Body of pancreas (tissue), 4 donors: ENCODE results near the gene JPH3. TPM values are rescaled to one million over a fixed set of nuclear protein-coding genes. Genes with fewer than 3 reads are reported as not detected.

ENCODE experiments used
- ATAC-seq: fragments of 150-250 bp; one replicate; pipeline ENCODE4 v1.9.1; 2016
- DNase-seq, 4 donors: peaks; one replicate each; pipeline ENCODE4 v3.0.0-alpha.2; 2019
- H3K27ac ChIP-seq, 4 donors: fragments of 200-600 bp; sonication (generic); 1 replicate in 3 of 4; 2 replicates in 1 of 4; pipeline versions ENCODE4 v1.5.1 to v1.6.1; 2016 to 2019; ENCODE audit warnings: mild to moderate bottlenecking in 1 of 4, mixed read lengths in 1 of 4, moderate library complexity in 1 of 4
- H3K27me3 ChIP-seq, 2 donors: fragments of 200-600 bp; sonication (generic); one replicate each; pipeline ENCODE4 v1.6.0; 2016; ENCODE audit warnings: mild to moderate bottlenecking in 1 of 2
- H3K36me3 ChIP-seq, 2 donors: fragments of 200-600 bp; sonication (generic); replicated peaks in 1 of 2; 2 replicates each; pipeline ENCODE4 v1.5.1; 2016; ENCODE audit warnings: low read depth in 2 of 2; ENCODE audit not compliant: insufficient read depth in 1 of 2
- H3K4me1 ChIP-seq: fragments of 200-600 bp; sonication (generic); one replicate; pipeline ENCODE4 v1.6.0; 2016
- H3K4me3 ChIP-seq, 2 donors: fragments of 200-600 bp; sonication (generic); 1 replicate in 1 of 2; 2 replicates in 1 of 2; pipeline ENCODE4 v1.5.1; 2016 to 2019
- H3K9me3 ChIP-seq, 3 donors: fragments of 200-600 bp; sonication (generic); 1 replicate in 2 of 3; 2 replicates in 1 of 3; pipeline ENCODE4 v1.5.1; 2016
- CTCF ChIP-seq, 7 experiments: fragments of 450-650 bp in 4 of 7; fragments of 200-600 bp in 3 of 7; sonication (generic) in 3 of 7; IDR thresholded peaks; one replicate each; pipeline ENCODE4 v1.5.1; 2016 to 2019; ENCODE audit warnings: antibody characterized with exemption in 7 of 7
- POLR2A ChIP-seq, 3 donors: fragments of 450-650 bp; IDR thresholded peaks; one replicate each; pipeline ENCODE4 v1.6.1; 2016; ENCODE audit warnings: antibody characterized with exemption in 3 of 3, mild to moderate bottlenecking in 2 of 3
- WGBS, 2 donors: methylation state at CpG; one replicate each; pipeline ENCODE4 v1.1.5; 2017; 5-methylcytosine and 5-hydroxymethylcytosine counted together
- intact Hi-C: fragments of 100-400 bp; cut with DNase I; formaldehyde crosslinking; loops from one replicate; pipeline ENCODE4 v1.15.1; 2023
- total RNA-seq, 2 donors: library from RNA; depleted of rRNA; stranded (reverse); fragments of >200 nt; gene quantifications; one replicate each; pipeline ENCODE4 v1.1.0, GENCODE V29; 2016

JPH3 gene
- total RNA-seq, 2 donors from 2014 or later = not detected

- H3K27ac ChIP-seq = no peak overlapping the region
- peaks cover 0 to 8% of the 10 kb centered on the region in 2 donors for H3K36me3 ChIP-seq
- DNase-seq = no peak
- peaks cover 19% of the 10 kb centered on the region for H3K4me1 ChIP-seq
- intact Hi-C loops = no loop called here
- H3K4me3 ChIP-seq = no peak overlapping the region
- no peak for ATAC-seq
- 86 to 92% methylated on average over 4 to 49 of the region's 49 CpGs for WGBS, 2 donors
- no peak for TF ChIP-seq CTCF (IDR thresholded peaks at IDR 0.05)
- no peak for TF ChIP-seq POLR2A (IDR thresholded peaks at IDR 0.05)
- H3K9me3 ChIP-seq = no peaks in the 10 kb centered on the region
- no peaks in the 10 kb centered on the region for H3K27me3 ChIP-seq
These were observed 106.8 kb downstream of the JPH3 start for GRCh38 chr16:87708881-87709638.

GRCh38 chr16:87709677-87710076, 107.4 kb downstream of the JPH3 start:
- no peak for TF ChIP-seq POLR2A (IDR thresholded peaks at IDR 0.05)
- TF ChIP-seq CTCF (IDR thresholded peaks at IDR 0.05) = no peak
- intact Hi-C loops = no loop called here
- WGBS, 2 donors = 90 to 97% methylated on average over 6 to 11 of the region's 12 CpGs
- no peaks in the 10 kb centered on the region for H3K27me3 ChIP-seq
- DNase-seq (no peak), ATAC-seq (no peak)
- H3K9me3 ChIP-seq = no peaks in the 10 kb centered on the region
- peaks cover 19% of the 10 kb centered on the region for H3K4me1 ChIP-seq
- peaks cover 0 to 8% of the 10 kb centered on the region in 2 donors for H3K36me3 ChIP-seq
- H3K4me3 ChIP-seq = no peak overlapping the region
- H3K27ac ChIP-seq = no peak overlapping the region

GRCh38 chr16:87710887-87711286, 108.6 kb downstream of the JPH3 start:
- DNase-seq = no peak
- no peaks in the 10 kb centered on the region for H3K27me3 ChIP-seq
- H3K4me1 ChIP-seq = peaks cover 14% of the 10 kb centered on the region
- WGBS, 2 donors = 86 to 89% methylated on average over 6 to 11 of the region's 12 CpGs
- TF ChIP-seq CTCF (IDR thresholded peaks at IDR 0.05) = no peak
- TF ChIP-seq POLR2A (IDR thresholded peaks at IDR 0.05) = no peak
- no peak for ATAC-seq
- H3K9me3 ChIP-seq = no peaks in the 10 kb centered on the region
- H3K4me3 ChIP-seq = no peak overlapping the region
- no peak overlapping the region for H3K27ac ChIP-seq
- peaks cover 7 to 14% of the 10 kb centered on the region in 2 donors for H3K36me3 ChIP-seq
- intact Hi-C loops = no loop called here

GRCh38 chr16:87712184-87712762, 110.0 kb downstream of the JPH3 start:
- intact Hi-C loops = no loop called here
- peaks cover under 1% of the 10 kb centered on the region for H3K4me1 ChIP-seq
- ATAC-seq = no peak
- H3K9me3 ChIP-seq = no peaks in the 10 kb centered on the region
- 87 to 98% methylated on average over 9 to 14 of the region's 14 CpGs for WGBS, 2 donors
- no peak overlapping the region for H3K4me3 ChIP-seq
- no peaks in the 10 kb centered on the region for H3K27me3 ChIP-seq
- no peak for DNase-seq
- peaks cover 7 to 16% of the 10 kb centered on the region in 2 donors for H3K36me3 ChIP-seq
- TF ChIP-seq POLR2A (IDR thresholded peaks at IDR 0.05) (no peak), CTCF (IDR thresholded peaks at IDR 0.05) (no peak)
- H3K27ac ChIP-seq = no peak overlapping the region
